HG03196 (cell line): ENCODE data around the gene DLGAP1.

Experiments used
- ATAC-seq: cut with Tn5 transposase; IDR thresholded peaks from one replicate; pipeline ENCODE4 v1.9.1; 2021; ENCODE audit not compliant: unreplicated experiment

DLGAP1 gene

GRCh38 chr18:3960977-3961376 is 494.1 kb downstream of the DLGAP1 start:
- no peak for ATAC-seq

- ATAC-seq: no peak
Observed at GRCh38 chr18:3960142-3960541, 495.0 kb downstream of the DLGAP1 start.

GRCh38 chr18:3952031-3952430 is 503.1 kb downstream of the DLGAP1 start:
- no peak for ATAC-seq

- no peak for ATAC-seq
Observed at GRCh38 chr18:3950668-3951404, 504.3 kb downstream of the DLGAP1 start.

DNA sequence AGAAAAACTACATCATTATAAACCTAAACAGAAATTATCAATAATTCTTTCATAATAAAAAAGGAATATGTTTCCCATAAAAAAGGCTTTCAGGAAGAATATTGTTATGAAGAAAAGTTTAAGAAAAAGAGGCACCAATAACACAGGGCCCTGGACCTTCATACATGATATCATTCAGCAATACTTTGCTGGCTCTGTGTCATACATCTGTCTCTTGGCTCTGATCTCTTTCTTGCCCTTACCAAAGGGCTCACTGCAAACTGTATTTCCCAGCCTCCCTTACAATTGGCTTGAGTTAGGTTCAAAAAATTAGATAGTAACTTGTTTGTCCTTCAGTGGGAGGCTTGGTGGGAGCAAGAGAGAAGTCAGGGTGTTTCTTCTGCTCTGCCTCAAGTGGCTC is 506.1 kb downstream of the DLGAP1 start:
- ATAC-seq: no peak

DNA sequence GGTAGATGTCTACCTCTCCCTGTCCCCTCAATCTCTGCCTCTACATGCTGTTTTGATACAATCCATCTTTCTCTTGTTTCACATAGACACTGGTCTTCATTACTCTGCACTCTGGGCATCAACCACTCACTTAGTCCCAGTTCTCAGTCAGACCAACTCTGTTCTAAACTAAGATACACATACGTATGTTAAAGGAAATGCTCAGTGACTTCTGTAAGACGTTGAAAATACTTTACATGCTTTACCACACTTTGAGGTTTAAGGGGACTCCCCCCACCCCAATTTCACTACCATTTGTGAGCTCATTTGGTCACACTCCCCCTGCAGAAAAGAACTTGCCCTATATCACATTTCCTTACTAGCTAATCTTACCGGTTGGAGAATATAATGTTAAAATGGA is 507.7 kb downstream of the DLGAP1 start:
- ATAC-seq: no peak

- ATAC-seq: no peak
Observed at GRCh38 chr18:3935305-3935704, 519.8 kb downstream of the DLGAP1 start.

GRCh38 chr18:3932276-3932675 is 522.8 kb downstream of the DLGAP1 start:
- ATAC-seq: no peak

- no peak for ATAC-seq
Observed at GRCh38 chr18:3931542-3932112, 523.5 kb downstream of the DLGAP1 start.

GRCh38 chr18:3931013-3931315 is 524.1 kb downstream of the DLGAP1 start:
- ATAC-seq: no peak

DNA sequence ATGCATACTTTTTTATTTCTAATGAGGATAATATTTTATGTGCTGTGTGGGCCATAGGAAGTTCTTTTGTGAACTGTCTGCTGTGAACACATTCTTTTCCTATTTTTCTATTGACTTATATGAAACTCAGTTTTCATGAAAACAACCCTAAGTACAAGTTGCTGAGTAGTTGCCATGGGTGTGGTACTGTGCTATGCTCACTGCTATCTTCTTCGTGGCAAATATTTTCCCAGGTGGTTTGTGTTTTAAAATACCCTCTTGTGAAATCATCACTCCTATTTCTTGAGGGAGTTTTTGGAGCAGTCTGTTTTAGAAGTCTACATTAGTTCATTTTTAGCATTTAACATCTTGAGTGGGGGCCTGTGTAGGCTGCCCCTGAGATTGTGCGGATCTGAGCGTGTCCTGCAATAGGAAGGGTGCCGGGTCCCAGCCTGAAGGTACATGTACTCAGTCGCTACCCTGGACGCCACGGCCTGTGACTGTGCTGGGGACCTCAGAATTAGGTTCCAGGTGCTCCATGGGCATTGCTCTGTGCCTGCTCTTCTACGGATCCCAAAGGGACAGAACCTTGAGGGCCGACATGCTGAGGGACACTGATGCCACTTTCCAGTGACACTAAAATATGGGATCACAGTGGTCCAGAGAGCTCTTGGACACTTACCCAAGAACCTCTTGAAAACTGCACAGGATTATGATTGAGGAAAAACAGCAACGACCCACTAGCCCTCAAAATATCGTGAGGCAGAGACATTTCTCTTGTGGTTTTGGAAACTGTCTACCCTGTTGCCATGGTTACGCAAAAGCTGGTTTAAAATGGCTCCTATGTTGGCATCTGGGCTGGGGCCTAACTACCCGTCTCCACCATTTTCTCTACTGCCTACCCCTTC is 524.7 kb downstream of the DLGAP1 start:
- ATAC-seq: no peak

DNA sequence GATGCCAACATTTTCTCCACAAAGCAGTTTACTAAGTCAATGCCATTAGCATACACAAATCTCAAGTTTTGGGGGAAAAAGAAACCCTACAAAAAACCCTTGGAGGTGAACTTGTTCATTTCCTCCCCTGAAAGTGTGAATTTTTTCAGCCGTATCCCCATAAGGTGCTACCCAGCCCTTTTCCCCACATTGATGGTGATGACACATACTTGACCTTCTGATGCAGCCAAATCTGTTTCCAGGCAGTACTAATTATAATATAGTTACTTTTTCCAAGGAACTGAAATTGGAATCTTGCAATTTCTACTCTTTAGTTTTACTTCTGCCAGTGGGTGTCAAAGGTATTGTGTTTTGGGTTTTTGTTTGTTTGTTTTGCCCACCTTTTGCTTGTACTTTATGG is 530.7 kb downstream of the DLGAP1 start:
- no peak for ATAC-seq

DNA sequence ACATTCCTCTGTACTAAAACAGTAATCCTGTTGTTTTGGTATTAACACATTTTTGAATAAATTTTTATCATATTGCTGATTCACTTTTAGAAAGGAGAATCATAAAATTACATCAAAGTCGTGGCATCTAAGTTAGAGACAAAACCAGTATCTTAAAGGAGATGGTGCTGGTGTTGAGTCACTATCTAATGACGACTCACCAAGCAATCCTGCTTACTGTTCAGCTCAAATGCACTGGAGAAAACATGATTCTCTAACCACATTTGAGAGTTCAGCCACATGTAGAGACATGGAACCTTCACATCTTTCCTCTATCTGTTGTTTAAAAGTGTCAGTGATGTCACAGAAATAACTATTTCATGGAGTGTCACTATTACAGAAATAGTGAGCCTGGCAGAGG is 531.4 kb downstream of the DLGAP1 start:
- ATAC-seq: no peak

DNA sequence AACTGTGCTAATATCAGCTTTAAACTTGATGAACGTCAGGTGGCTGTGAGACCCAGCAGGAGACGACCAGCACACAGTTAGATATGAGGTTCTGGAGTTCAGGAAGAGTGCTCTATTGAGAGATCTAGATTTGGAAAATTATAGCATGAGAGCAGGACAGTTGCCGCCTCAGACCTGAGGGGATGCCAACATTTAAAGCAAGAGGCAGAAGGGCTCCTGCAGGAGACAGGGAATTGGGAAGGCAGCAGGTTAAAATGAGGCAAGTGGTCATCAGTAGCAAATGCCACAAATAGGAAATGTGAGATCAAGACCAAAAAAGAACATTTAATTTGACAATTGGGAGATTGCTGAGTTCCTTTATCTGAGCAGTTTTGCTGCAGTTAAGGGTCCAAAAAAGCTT is 533.3 kb downstream of the DLGAP1 start:
- ATAC-seq: no peak

- ATAC-seq: no peak
Observed at GRCh38 chr18:3920832-3921231, 534.3 kb downstream of the DLGAP1 start.

GRCh38 chr18:3919396-3920061 is 535.6 kb downstream of the DLGAP1 start:
- no peak for ATAC-seq

- no peak for ATAC-seq
Observed at GRCh38 chr18:3916082-3916481, 539.0 kb downstream of the DLGAP1 start.

- no peak for ATAC-seq
Observed at GRCh38 chr18:3914833-3915610, 540.1 kb downstream of the DLGAP1 start.

DNA sequence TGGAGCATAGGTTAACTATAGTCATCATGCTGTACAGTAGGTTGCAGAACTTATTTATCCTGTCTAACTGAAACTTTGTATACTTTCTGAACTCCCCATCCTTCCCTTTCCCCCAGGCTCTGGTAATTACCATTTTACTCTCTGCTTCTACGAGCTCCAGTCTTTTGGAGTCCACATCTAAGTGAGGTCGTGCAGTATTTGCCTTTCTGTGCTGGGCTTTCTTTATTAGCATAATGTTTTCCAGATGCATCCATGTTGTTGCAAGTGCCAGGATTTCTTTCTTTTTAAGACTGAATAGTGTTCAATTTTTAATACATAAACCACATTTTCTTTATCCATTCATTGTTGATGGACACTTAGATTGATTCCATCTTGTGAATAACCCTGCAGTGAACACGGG is 541.0 kb downstream of the DLGAP1 start:
- no peak for ATAC-seq

- ATAC-seq: no peak
Observed at GRCh38 chr18:3912705-3913104, 542.4 kb downstream of the DLGAP1 start.

GRCh38 chr18:3911413-3911812 is 543.7 kb downstream of the DLGAP1 start:
- ATAC-seq: no peak
